KMS-11 (cell line): ENCODE measurements around the gene TCP10L.

Experiments used
- H2AFZ ChIP-seq: fragments of 200-600 bp; sonication (generic); 2 replicates; pipeline ENCODE4 v1.6.1; 2016; ENCODE audit warnings: antibody characterized with exemption, mixed run types, low read depth
- H3K27ac ChIP-seq: fragments of 200-600 bp; sonication (generic); 2 replicates; pipeline ENCODE4 v1.6.1; 2016; ENCODE audit warnings: mild to moderate bottlenecking, mixed run types
- H3K27me3 ChIP-seq: fragments of 200-600 bp; sonication (generic); 2 replicates; pipeline ENCODE4 v1.6.1; 2017; ENCODE audit warnings: mild to moderate bottlenecking, low read depth, mixed run types, moderate library complexity; ENCODE audit not compliant: insufficient read depth
- H3K36me3 ChIP-seq: fragments of 200-600 bp; sonication (generic); 2 replicates; pipeline ENCODE4 v1.6.1; 2017; ENCODE audit warnings: mild to moderate bottlenecking, mixed run types; ENCODE audit not compliant: insufficient read depth
- H3K4me1 ChIP-seq: fragments of 200-600 bp; sonication (generic); 2 replicates; pipeline ENCODE4 v1.6.1; 2016; ENCODE audit warnings: mild to moderate bottlenecking, low read depth, mixed run types; ENCODE audit not compliant: poor library complexity, severe bottlenecking
- H3K4me2 ChIP-seq: fragments of 200-600 bp; sonication (generic); 2 replicates; pipeline ENCODE4 v1.7.0; 2016; ENCODE audit warnings: mild to moderate bottlenecking, mixed run types
- H3K4me3 ChIP-seq: fragments of 200-600 bp; sonication (generic); IDR thresholded peaks from 2 replicates; pipeline ENCODE4 v1.6.1; 2017; ENCODE audit warnings: low read depth, low read length, mixed read lengths; ENCODE audit not compliant: insufficient read depth
- H3K79me2 ChIP-seq: fragments of 200-600 bp; sonication (generic); 2 replicates; pipeline ENCODE4 v1.6.1; 2016; ENCODE audit warnings: low read depth, mixed run types; ENCODE audit not compliant: insufficient read depth
- H3K9ac ChIP-seq: fragments of 200-600 bp; sonication (generic); 2 replicates; pipeline ENCODE4 v1.6.1; 2016; ENCODE audit warnings: mild to moderate bottlenecking, mixed run types
- H4K20me1 ChIP-seq: fragments of 200-600 bp; sonication (generic); 2 replicates; pipeline ENCODE4 v1.6.1; 2016; ENCODE audit warnings: mild to moderate bottlenecking, mixed run types; ENCODE audit not compliant: insufficient read depth
- CTCF ChIP-seq: fragments of 200-600 bp; sonication (generic); conservative IDR thresholded peaks from 2 replicates; pipeline ENCODE4 v1.6.1; 2017; ENCODE audit warnings: low read depth, mild to moderate bottlenecking, antibody characterized with exemption, low read length, moderate library complexity, mixed read lengths

The TCP10L gene

GRCh38 chr21:32608851-32609250 is 23.5 kb upstream of the TCP10L start:
- Histone ChIP-seq H3K79me2 (peaks cover 18% of the 10 kb centered on the region), H3K4me3 (no peak overlapping the region), H3K36me3 (no peaks in the 10 kb centered on the region; the same call in 1 of the 2 replicates), H3K27ac (no peak overlapping the region), H3K27me3 (no peaks in the 10 kb centered on the region), H3K4me2 (no peak overlapping the region), H3K9ac (no peak overlapping the region), H3K4me1 (peaks cover 11% of the 10 kb centered on the region), H4K20me1 (0 out of 2 replicates have a peak, but pooled peaks cover 4% of the 10 kb centered on the region), H2AFZ (no peak overlapping the region)
- no peak for TF ChIP-seq CTCF

DNA sequence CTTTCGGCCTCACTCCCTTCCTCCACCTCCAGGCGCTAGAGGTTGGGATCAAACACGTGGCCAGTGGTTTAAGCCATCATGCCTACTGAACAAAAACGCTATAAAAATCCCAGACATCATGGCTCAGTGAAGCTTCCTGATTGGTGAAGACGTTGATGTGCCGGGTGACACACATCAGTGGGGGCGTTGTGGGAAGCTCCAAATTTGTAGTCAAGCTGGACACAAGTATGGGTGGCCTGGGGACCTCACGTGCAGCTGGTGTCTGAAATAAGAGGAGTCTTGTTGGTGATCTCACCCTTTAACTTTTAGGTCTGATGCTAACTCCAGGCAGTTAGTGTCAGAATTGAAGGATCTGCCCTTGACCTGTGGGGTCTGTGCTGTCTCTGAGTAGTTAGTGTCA is 20.1 kb upstream of the TCP10L start:
- Histone ChIP-seq H3K9ac (no peak overlapping the region), H3K36me3 (no peaks in the 10 kb centered on the region; the same call in 1 of the 2 replicates), H3K4me1 (peaks cover 3% of the 10 kb centered on the region), H4K20me1 (0 out of 2 replicates have a peak, but pooled peaks cover 3% of the 10 kb centered on the region), H3K79me2 (peaks cover 12% of the 10 kb centered on the region), H3K27me3 (no peaks in the 10 kb centered on the region), H3K4me2 (no peak overlapping the region), H3K27ac (no peak overlapping the region), H2AFZ (no peak overlapping the region), H3K4me3 (no peak overlapping the region)
- no peak for TF ChIP-seq CTCF

DNA sequence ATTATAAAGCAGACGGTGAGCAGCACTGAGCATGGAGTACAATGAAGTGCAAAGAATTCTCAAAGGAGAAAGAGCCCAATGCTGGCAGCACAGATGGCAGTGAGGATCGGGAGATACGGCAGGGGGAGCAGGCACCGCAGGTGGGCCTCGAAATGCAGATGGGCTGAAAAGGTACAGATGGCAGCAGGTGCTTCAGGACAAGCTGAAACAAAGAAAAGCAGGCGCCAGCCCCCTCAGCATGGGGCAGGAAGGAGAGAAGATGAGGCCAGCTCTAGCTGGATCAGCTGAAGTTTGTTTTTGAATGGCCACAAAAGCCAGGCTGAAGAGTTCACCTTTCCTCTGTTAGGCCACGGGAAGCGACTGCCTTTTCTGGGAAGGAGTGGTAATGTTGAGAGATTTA is 19.1 kb upstream of the TCP10L start:
- Histone ChIP-seq H3K27me3 (no peaks in the 10 kb centered on the region), H3K27ac (no peak overlapping the region), H3K9ac (no peak overlapping the region), H3K36me3 (no peaks in the 10 kb centered on the region; the same call in 1 of the 2 replicates), H3K4me1 (no peaks in the 10 kb centered on the region), H3K4me3 (no peak overlapping the region), H4K20me1 (no peaks in the 10 kb centered on the region), H3K4me2 (no peak overlapping the region), H3K79me2 (peaks cover 2% of the 10 kb centered on the region; the same call in 1 of the 2 replicates), H2AFZ (no peak overlapping the region)
- TF ChIP-seq CTCF, result no peak

GRCh38 chr21:32603131-32603530 is 17.8 kb upstream of the TCP10L start:
- Histone ChIP-seq H3K4me2 (no peak overlapping the region), H4K20me1 (no peaks in the 10 kb centered on the region), H3K4me1 (no peaks in the 10 kb centered on the region), H3K4me3 (no peak overlapping the region), H3K79me2 (no peaks in the 10 kb centered on the region), H2AFZ (no peak overlapping the region), H3K9ac (no peak overlapping the region), H3K36me3 (no peaks in the 10 kb centered on the region; the same call in 1 of the 2 replicates), H3K27ac (no peak overlapping the region), H3K27me3 (no peaks in the 10 kb centered on the region)
- no peak for TF ChIP-seq CTCF
